SK-N-SH (cell line): ENCODE data around the gene MST1. TPM values are rescaled to one million over a fixed set of nuclear protein-coding genes. Genes with fewer than 3 reads are reported as not detected.

Experiments
- CTCF ChIA-PET: fragments of 300-600, 350-600 bp; formaldehyde crosslinking; extraction: SDS; loops from one replicate; lab custom pipeline; 2021; lab: Yijun Ruan, JAX
- POLR2A ChIA-PET: fragments of 350-600 bp; sonication (Branson Sonifier 250); formaldehyde crosslinking; extraction: SDS; loops from one replicate; lab custom pipeline; 2020; ENCODE audit warnings: antibody characterized with exemption, inconsistent platforms; lab: Yijun Ruan, JAX
- DNase-seq: peaks from one replicate; pipeline ENCODE4 v3.0.0; 2012
- H2AFZ ChIP-seq: fragments of 200-600 bp; sonication (generic); 2 replicates; pipeline ENCODE4 v1.8.1; 2016; ENCODE audit warnings: antibody characterized with exemption, mild to moderate bottlenecking, low read depth
- H3F3A ChIP-seq: fragments of 200-600 bp; sonication (generic); replicated peaks from 2 replicates; pipeline ENCODE3; 2016; ENCODE audit warnings: antibody characterized with exemption, mild to moderate bottlenecking; ENCODE audit not compliant: insufficient read depth
- H3K27ac ChIP-seq, 2 experiments: fragments of 200-500 bp in 1 of 2; fragments of 200-600 bp in 1 of 2; sonication (Bioruptor generic) in 1 of 2; sonication (generic), shearing (Covaris generic) in 1 of 2; 2 replicates each; pipeline versions ENCODE4 v1.5.1 to v1.6.1; 2014 to 2016; ENCODE audit warnings: low read depth in 2 of 2, inconsistent platforms in 1 of 2, low read length in 1 of 2, mild to moderate bottlenecking in 1 of 2, mixed read lengths in 1 of 2
- H3K27me3 ChIP-seq: fragments of 200-600 bp; sonication (generic), shearing (Covaris generic); 2 replicates; pipeline ENCODE4 v1.6.1; 2016; ENCODE audit warnings: mixed run types; ENCODE audit not compliant: insufficient read depth
- H3K36me3 ChIP-seq, 2 experiments: fragments of 200-500 bp in 1 of 2; fragments of 200-600 bp in 1 of 2; sonication (Bioruptor generic) in 1 of 2; sonication (generic) in 1 of 2; replicated peaks in 1 of 2; 2 replicates each; pipeline versions ENCODE3 to v1.5.1; 2014 to 2016; ENCODE audit warnings: low read length in 1 of 2, mild to moderate bottlenecking in 1 of 2; ENCODE audit not compliant: insufficient read depth in 2 of 2, control insufficient read depth in 1 of 2
- H3K4me1 ChIP-seq, 2 experiments: fragments of 200-500 bp in 1 of 2; fragments of 200-600 bp in 1 of 2; sonication (Bioruptor generic) in 1 of 2; sonication (generic), shearing (Covaris generic) in 1 of 2; 2 replicates each; pipeline versions ENCODE4 v1.5.1 to v1.6.1; 2014 to 2016; ENCODE audit warnings: low read depth in 1 of 2, low read length in 1 of 2, mixed run types in 1 of 2; ENCODE audit not compliant: insufficient read depth in 2 of 2, control insufficient read depth in 1 of 2
- H3K4me2 ChIP-seq: fragments of 200-600 bp; sonication (generic), shearing (Covaris generic); 2 replicates; pipeline ENCODE4 v1.6.1; 2017; ENCODE audit warnings: mixed run types
- H3K4me3 ChIP-seq, 2 experiments: fragments of 200-500 bp in 1 of 2; fragments of 200-600 bp in 1 of 2; sonication (Bioruptor generic) in 1 of 2; sonication (generic), shearing (Covaris generic) in 1 of 2; 2 replicates each; pipeline versions ENCODE4 v1.5.1 to v1.8.1; 2014 to 2016; ENCODE audit warnings: low read depth in 2 of 2, inconsistent platforms in 1 of 2, low read length in 1 of 2, mild to moderate bottlenecking in 1 of 2, mixed read lengths in 1 of 2, moderate library complexity in 1 of 2
- H3K79me2 ChIP-seq: fragments of 200-600 bp; sonication (generic); 2 replicates; pipeline ENCODE4 v1.8.1; 2017; ENCODE audit warnings: mild to moderate bottlenecking; ENCODE audit not compliant: insufficient read depth
- H3K9ac ChIP-seq: fragments of 200-600 bp; sonication (generic); 2 replicates; pipeline ENCODE4 v1.6.1; 2017; ENCODE audit warnings: mixed run types
- H3K9me2 ChIP-seq: fragments of 200-600 bp; sonication (generic); 2 replicates; pipeline ENCODE4 v1.6.1; 2017; ENCODE audit warnings: mixed run types
- H3K9me3 ChIP-seq: fragments of 200-600 bp; sonication (generic); 2 replicates; pipeline ENCODE4 v1.6.1; 2017; ENCODE audit warnings: mixed run types, mild to moderate bottlenecking, moderate library complexity
- H4K20me1 ChIP-seq: fragments of 200-600 bp; sonication (generic); 2 replicates; pipeline ENCODE4 v1.6.1; 2017; ENCODE audit warnings: mild to moderate bottlenecking, mixed run types; ENCODE audit not compliant: insufficient read depth
- CHD2 ChIP-seq: fragments of 150-350 bp; IDR thresholded peaks from 2 replicates; pipeline ENCODE4 v1.6.1; 2018; ENCODE audit warnings: low read length; ENCODE audit not compliant: partially characterized antibody
- ELF1 ChIP-seq: IDR thresholded peaks from 2 replicates; pipeline ENCODE4 v1.4.0; 2012
- EP300 ChIP-seq, 2 experiments: IDR thresholded peaks; 2 replicates each; pipeline versions ENCODE4 v1.4.0 to v1.6.1; 2012; ENCODE audit warnings: borderline replicate concordance in 1 of 2, low read depth in 1 of 2, low read length in 1 of 2
- FOSL2 ChIP-seq: IDR thresholded peaks from 2 replicates; pipeline ENCODE4 v1.4.0; 2012; ENCODE audit warnings: low read depth, mild to moderate bottlenecking, moderate library complexity, borderline replicate concordance
- FOXJ3 ChIP-seq: sonication (generic); formaldehyde crosslinking; IDR thresholded peaks from 2 replicates; pipeline ENCODE4 v1.5.1; 2020; ENCODE audit warnings: mild to moderate bottlenecking, missing genetic modification reagents
- GABPA ChIP-seq: IDR thresholded peaks from 2 replicates; pipeline ENCODE4 v1.4.0; 2012; ENCODE audit warnings: low read depth, mild to moderate bottlenecking
- GATA2 ChIP-seq: sonication (generic); formaldehyde crosslinking; IDR thresholded peaks from 2 replicates; pipeline ENCODE4 v1.5.0; 2020; ENCODE audit warnings: mild to moderate bottlenecking, missing genetic modification reagents
- JUND ChIP-seq: IDR thresholded peaks from 2 replicates; pipeline ENCODE4 v1.4.0; 2012
- MEF2A ChIP-seq: IDR thresholded peaks from 2 replicates; pipeline ENCODE4 v1.4.0; 2012; ENCODE audit warnings: low read depth, borderline replicate concordance
- MXI1 ChIP-seq: IDR thresholded peaks from 2 replicates; pipeline ENCODE4 v1.6.1; 2012; ENCODE audit warnings: mild to moderate bottlenecking, low read depth, low read length, improper control_type of control experiment
- NRF1 ChIP-seq: IDR thresholded peaks from 2 replicates; pipeline ENCODE4 v1.6.1; 2012; ENCODE audit warnings: low read depth, mild to moderate bottlenecking, low read length
- POLR2AphosphoS5 ChIP-seq: IDR thresholded peaks from 2 replicates; pipeline ENCODE4 v1.6.1; 2012; ENCODE audit warnings: low read depth, low read length
- RFX5 ChIP-seq: IDR thresholded peaks from 2 replicates; pipeline ENCODE4 v1.6.1; 2012; ENCODE audit warnings: mild to moderate bottlenecking, improper control_type of control experiment, low read length
- RXRA ChIP-seq: IDR thresholded peaks from 2 replicates; pipeline ENCODE4 v1.4.0; 2012; ENCODE audit warnings: low read depth, mild to moderate bottlenecking, borderline replicate concordance
- SMC3 ChIP-seq: IDR thresholded peaks from 2 replicates; pipeline ENCODE4 v1.6.1; 2012; ENCODE audit warnings: low read depth, low read length, improper control_type of control experiment
- TCF12 ChIP-seq: IDR thresholded peaks from 2 replicates; pipeline ENCODE4 v1.4.0; 2012
- TEAD4 ChIP-seq: IDR thresholded peaks from 2 replicates; pipeline ENCODE4 v1.4.0; 2012; ENCODE audit warnings: mild to moderate bottlenecking, borderline replicate concordance; ENCODE audit not compliant: insufficient read depth
- YY1 ChIP-seq: IDR thresholded peaks from 2 replicates; pipeline ENCODE4 v1.4.0; 2012; ENCODE audit warnings: low read depth, mild to moderate bottlenecking
- WGBS: methylation state at CpG from one replicate; pipeline ENCODE4 v1.1.6; 2017; ENCODE audit warnings: low lambda C conversion rate; 5-methylcytosine and 5-hydroxymethylcytosine counted together
- polyA plus RNA-seq, 3 experiments: library from polyadenylated mRNA; depleted of rRNA; stranded (reverse); fragments of >200 nt; gene quantifications; 2 replicates each; pipeline ENCODE4 v1.2.3, GENCODE V29; 2012
- TF ChIP-seq, protein P1 (sequence below): IDR thresholded peaks from 2 replicates; pipeline ENCODE4 v1.4.0; 2012; ENCODE audit warnings: low read depth
- TF ChIP-seq, protein P2 (sequence below): IDR thresholded peaks from 2 replicates; pipeline ENCODE4; 2012
- TF ChIP-seq, protein P3 (sequence below): IDR thresholded peaks from 2 replicates; pipeline ENCODE4 v1.4.0; 2012; ENCODE audit warnings: low read depth, borderline replicate concordance
- TF ChIP-seq, protein P4 (sequence below): fragments of 150-350 bp; IDR thresholded peaks from 2 replicates; pipeline ENCODE4 v1.6.1; 2017; ENCODE audit warnings: antibody characterized with exemption, low read length, low read depth, borderline replicate concordance
- TF ChIP-seq, protein P5 (sequence below): fragments of 150-350 bp; IDR thresholded peaks from 2 replicates; pipeline ENCODE4 v1.6.1; 2016; ENCODE audit warnings: mild to moderate bottlenecking, low read depth, low read length

MST1 gene
- polyA plus RNA-seq, 1 of the 3 experiments (the other 2 are of a cell fraction), result 35.1 TPM

DNA sequence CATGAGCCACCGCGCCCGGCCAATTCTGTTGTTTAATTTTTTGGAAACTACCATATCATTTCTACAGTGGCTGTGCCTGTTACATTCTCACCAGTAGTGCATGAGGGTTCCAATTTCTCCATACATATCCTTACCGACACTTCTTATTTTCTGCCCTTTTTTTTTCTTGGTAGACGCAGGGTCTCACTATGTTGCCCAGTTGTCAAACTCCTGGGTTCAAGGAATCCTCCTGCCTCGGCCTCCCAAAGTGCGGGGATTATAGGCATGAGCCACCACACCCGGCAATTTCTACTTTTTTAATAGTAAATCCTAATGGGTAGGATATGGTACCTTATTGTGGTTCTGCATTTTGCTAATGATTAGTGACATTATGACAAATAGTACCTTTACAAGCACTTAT, 20.6 kb upstream of the MST1 start:
- Histone ChIP-seq H3K36me3 (peaks cover 8 to 12% of the 10 kb centered on the region in 2 experiments), H3F3A (no peaks in the 10 kb centered on the region), H3K27ac (no peak overlapping the region), H3K4me1 (no peaks in the 10 kb centered on the region), H3K4me2 (no peak overlapping the region)
- no peak for TF ChIP-seq GATA2 (CRISPR knock-in tag)
- no peak for TF ChIP-seq TEAD4
- no peak for TF ChIP-seq RXRA
- TF ChIP-seq, protein P1, sequence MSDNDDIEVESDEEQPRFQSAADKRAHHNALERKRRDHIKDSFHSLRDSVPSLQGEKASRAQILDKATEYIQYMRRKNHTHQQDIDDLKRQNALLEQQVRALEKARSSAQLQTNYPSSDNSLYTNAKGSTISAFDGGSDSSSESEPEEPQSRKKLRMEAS, result no peak
- no peak for TF ChIP-seq YY1
- no peak for TF ChIP-seq RFX5
- no peak for TF ChIP-seq MEF2A
- TF ChIP-seq, protein P2, sequence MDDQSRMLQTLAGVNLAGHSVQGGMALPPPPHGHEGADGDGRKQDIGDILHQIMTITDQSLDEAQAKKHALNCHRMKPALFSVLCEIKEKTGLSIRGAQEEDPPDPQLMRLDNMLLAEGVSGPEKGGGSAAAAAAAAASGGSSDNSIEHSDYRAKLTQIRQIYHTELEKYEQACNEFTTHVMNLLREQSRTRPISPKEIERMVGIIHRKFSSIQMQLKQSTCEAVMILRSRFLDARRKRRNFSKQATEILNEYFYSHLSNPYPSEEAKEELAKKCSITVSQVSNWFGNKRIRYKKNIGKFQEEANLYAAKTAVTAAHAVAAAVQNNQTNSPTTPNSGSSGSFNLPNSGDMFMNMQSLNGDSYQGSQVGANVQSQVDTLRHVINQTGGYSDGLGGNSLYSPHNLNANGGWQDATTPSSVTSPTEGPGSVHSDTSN, result no peak
- TF ChIP-seq FOSL2, result no peak
- TF ChIP-seq, protein P3, sequence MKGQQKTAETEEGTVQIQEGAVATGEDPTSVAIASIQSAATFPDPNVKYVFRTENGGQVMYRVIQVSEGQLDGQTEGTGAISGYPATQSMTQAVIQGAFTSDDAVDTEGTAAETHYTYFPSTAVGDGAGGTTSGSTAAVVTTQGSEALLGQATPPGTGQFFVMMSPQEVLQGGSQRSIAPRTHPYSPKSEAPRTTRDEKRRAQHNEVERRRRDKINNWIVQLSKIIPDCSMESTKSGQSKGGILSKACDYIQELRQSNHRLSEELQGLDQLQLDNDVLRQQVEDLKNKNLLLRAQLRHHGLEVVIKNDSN, result no peak
- no peak for TF ChIP-seq CHD2
- TF ChIP-seq NRF1, result no peak
- no peak for TF ChIP-seq MXI1
- TF ChIP-seq SMC3, result no peak
- TF ChIP-seq, protein P4, sequence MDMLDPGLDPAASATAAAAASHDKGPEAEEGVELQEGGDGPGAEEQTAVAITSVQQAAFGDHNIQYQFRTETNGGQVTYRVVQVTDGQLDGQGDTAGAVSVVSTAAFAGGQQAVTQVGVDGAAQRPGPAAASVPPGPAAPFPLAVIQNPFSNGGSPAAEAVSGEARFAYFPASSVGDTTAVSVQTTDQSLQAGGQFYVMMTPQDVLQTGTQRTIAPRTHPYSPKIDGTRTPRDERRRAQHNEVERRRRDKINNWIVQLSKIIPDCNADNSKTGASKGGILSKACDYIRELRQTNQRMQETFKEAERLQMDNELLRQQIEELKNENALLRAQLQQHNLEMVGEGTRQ, result no peak
- TF ChIP-seq POLR2AphosphoS5, result no peak
- no peak for TF ChIP-seq GABPA
- TF ChIP-seq, all 33 proteins: peak for 0
- 95% methylated on average over 8 of the region's 8 CpGs for WGBS
- Histone ChIP-seq H3K4me3 (no peak overlapping the region), H3K9me3 (no peaks in the 10 kb centered on the region), H3K9me2 (no peaks in the 10 kb centered on the region), H3K79me2 (no peaks in the 10 kb centered on the region), H2AFZ (no peak overlapping the region), H4K20me1 (no peaks in the 10 kb centered on the region), H3K9ac (no peak overlapping the region), H3K27me3 (no peaks in the 10 kb centered on the region)
- CTCF ChIA-PET, result no interaction called here
- POLR2A ChIA-PET, result no interaction called here
- DNase-seq, result no peak

- Histone ChIP-seq H3K79me2 (no peaks in the 10 kb centered on the region), H3K4me2 (no peak overlapping the region), H3K4me3 (no peak overlapping the region), H3K9me2 (no peaks in the 10 kb centered on the region), H3K27me3 (no peaks in the 10 kb centered on the region), H3K27ac (no peak overlapping the region), H4K20me1 (no peaks in the 10 kb centered on the region), H3K9me3 (no peaks in the 10 kb centered on the region), H2AFZ (no peak overlapping the region), H3K36me3 (peaks cover 8 to 18% of the 10 kb centered on the region in 2 experiments), H3K9ac (no peak overlapping the region), H3K4me1 (no peaks in the 10 kb centered on the region), H3F3A (no peaks in the 10 kb centered on the region)
- 48% methylated on average over 4 of the region's 4 CpGs for WGBS
- DNase-seq, result no peak
- ChIA-PET POLR2A (interaction anchor here (1.0 kb wide), 1 partner anchor 12 kb away, joined by 3 read pairs; no protein-coding TSS in a partner anchor), CTCF (interaction anchor here (0.6 to 1.5 kb wide), 2 partner anchors 11 to 635 kb away, joined by 3 read pairs; no protein-coding TSS in a partner anchor)
- TF ChIP-seq TCF12 (no peak), TEAD4 (no peak), EP300 (IDR thresholded peaks at IDR 0.05; ENCODE audit: borderline replicate concordance in 1 of 2, low read depth in 1 of 2, low read length in 1 of 2) (no peak), SMC3 (no peak), RFX5 (no peak), JUND (no peak), YY1 (no peak), ELF1 (no peak), FOXJ3 (no peak)
- TF ChIP-seq, protein P5, sequence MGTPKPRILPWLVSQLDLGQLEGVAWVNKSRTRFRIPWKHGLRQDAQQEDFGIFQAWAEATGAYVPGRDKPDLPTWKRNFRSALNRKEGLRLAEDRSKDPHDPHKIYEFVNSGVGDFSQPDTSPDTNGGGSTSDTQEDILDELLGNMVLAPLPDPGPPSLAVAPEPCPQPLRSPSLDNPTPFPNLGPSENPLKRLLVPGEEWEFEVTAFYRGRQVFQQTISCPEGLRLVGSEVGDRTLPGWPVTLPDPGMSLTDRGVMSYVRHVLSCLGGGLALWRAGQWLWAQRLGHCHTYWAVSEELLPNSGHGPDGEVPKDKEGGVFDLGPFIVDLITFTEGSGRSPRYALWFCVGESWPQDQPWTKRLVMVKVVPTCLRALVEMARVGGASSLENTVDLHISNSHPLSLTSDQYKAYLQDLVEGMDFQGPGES, result no peak
- TF ChIP-seq, protein P4, result no peak
- TF ChIP-seq, protein P1, result no peak
- TF ChIP-seq, protein P2, result no peak
Measured at GRCh38 chr3:49707113-49707480, 17.8 kb upstream of the MST1 start.
